Measurements from ENCODE around the gene DAB2. TPM values are rescaled to one million over a fixed set of nuclear protein-coding genes. Genes with fewer than 3 reads are reported as not detected.

Gene DAB2
- total RNA-seq, 4 donors from 2014 or later: 7.2 to 18.5 (median 16.3) TPM

GRCh38 chr5:39469777-39470415 is 45.1 kb upstream of the DAB2 start:
- peaks cover 0 to 6% (median 0%) of the 10 kb centered on the region in 3 donors for H3K27me3 ChIP-seq
- no peak for TF ChIP-seq POLR2A (IDR thresholded peaks at IDR 0.05)
- TF ChIP-seq CTCF (IDR thresholded peaks at IDR 0.05 in 4 of 5, conservative IDR thresholded peaks at IDR 0.05 in 1 of 5): no peak
- ATAC-seq (no peak), DNase-seq (no peak)
- no peak overlapping the region for H3K27ac ChIP-seq
- H3K9me3 ChIP-seq: no peaks in the 10 kb centered on the region
- in situ Hi-C loops (cut with MboI; ENCODE audit: low sequenced_read_pairs in 4 of 4) (no loop called here), intact Hi-C loops (cut with DNase I; ENCODE audit: low total_unique reads) (no loop called here)
- peaks cover 0 to 4% of the 10 kb centered on the region in 2 donors for H3K4me1 ChIP-seq
- H3K4me3 ChIP-seq: no peak overlapping the region
- no peaks in the 10 kb centered on the region for H3K36me3 ChIP-seq

DNA sequence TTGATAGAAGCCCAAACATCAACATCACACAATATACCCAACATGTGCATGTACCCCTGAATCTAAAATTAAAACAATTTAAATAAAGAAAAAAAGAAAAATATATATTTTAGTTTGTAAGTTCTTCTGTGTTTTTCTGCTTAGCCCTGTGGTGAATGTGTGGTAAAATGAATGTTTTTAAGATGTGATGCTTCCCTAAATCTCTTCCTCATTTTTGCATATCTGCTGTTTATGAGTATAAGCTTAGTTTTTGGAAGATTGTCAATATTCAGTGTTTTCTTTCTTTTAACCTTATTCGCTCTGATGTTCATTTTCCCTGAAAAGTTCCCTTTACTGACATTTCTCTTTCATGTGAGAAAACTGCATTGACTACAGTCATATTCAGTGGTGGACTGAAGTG is 44.4 kb upstream of the DAB2 start:
- DNase-seq (no peak), ATAC-seq (no peak)
- Histone ChIP-seq H3K27me3 (peaks cover 0 to 6% (median 0%) of the 10 kb centered on the region in 3 donors), H3K27ac (no peak overlapping the region), H3K9me3 (no peaks in the 10 kb centered on the region), H3K4me1 (peaks cover 0 to 4% of the 10 kb centered on the region in 2 donors), H3K4me3 (no peak overlapping the region), H3K36me3 (no peaks in the 10 kb centered on the region)
- intact Hi-C loops (cut with DNase I; ENCODE audit: low total_unique reads) (no loop called here), in situ Hi-C loops (cut with MboI; ENCODE audit: low sequenced_read_pairs in 4 of 4) (no loop called here)
- no peak for TF ChIP-seq CTCF (IDR thresholded peaks at IDR 0.05 in 4 of 5, conservative IDR thresholded peaks at IDR 0.05 in 1 of 5)
- no peak for TF ChIP-seq POLR2A (IDR thresholded peaks at IDR 0.05)

DNA sequence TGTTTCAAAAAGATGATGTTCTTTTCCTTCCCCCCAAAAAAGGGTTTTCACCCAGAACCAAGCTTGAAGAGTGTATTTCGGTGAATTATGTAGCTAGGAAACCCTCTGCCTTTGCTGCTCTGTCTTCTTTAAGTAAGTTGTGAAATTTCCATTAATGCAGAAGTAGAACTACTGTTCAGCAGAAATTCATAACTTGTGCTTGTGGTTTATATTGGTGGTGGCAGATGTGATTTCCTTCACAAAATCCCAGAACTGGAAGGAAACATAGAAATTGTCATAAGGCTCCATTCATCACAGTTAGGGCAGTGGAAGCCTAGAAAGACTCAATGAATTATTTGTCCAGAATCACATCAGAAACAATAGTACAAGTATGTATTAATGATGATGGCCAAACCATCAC is 42.1 kb upstream of the DAB2 start:
- no peaks in the 10 kb centered on the region for H3K9me3 ChIP-seq
- peaks cover 0 to 6% (median 0%) of the 10 kb centered on the region in 3 donors for H3K27me3 ChIP-seq
- in situ Hi-C loops (cut with MboI; ENCODE audit: low sequenced_read_pairs in 4 of 4): no loop called here
- no peak for DNase-seq
- intact Hi-C loops (cut with DNase I; ENCODE audit: low total_unique reads): no loop called here
- H3K36me3 ChIP-seq: no peaks in the 10 kb centered on the region
- peaks cover 0 to 4% of the 10 kb centered on the region in 2 donors for H3K4me1 ChIP-seq
- TF ChIP-seq POLR2A (IDR thresholded peaks at IDR 0.05): no peak
- TF ChIP-seq CTCF (IDR thresholded peaks at IDR 0.05 in 4 of 5, conservative IDR thresholded peaks at IDR 0.05 in 1 of 5): no peak
- no peak overlapping the region for H3K27ac ChIP-seq
- no peak overlapping the region for H3K4me3 ChIP-seq
- no peak for ATAC-seq

DNA sequence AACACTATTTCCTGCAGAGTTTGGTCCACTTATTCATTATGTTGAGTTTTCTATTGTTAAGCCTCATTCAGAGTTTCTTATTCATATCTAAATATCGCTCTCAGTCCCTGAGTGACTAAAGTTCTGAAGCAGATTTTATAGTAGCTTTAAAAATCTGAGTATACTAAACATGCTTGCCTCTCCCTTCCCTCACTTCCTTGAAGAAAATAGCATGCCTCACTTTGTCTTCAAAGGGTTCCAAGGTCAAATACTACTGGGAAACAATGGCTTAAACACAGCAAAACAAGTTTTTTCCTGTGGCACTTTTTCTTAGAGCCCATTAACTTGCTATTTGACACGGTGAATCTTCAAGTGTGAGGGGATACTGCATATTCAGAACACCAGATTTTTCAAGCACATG is 41.1 kb upstream of the DAB2 start:
- Histone ChIP-seq H3K9me3 (no peaks in the 10 kb centered on the region), H3K4me3 (no peak overlapping the region), H3K27ac (no peak overlapping the region), H3K4me1 (peaks cover 0 to 4% of the 10 kb centered on the region in 2 donors), H3K36me3 (no peaks in the 10 kb centered on the region), H3K27me3 (peaks cover 0 to 6% (median 0%) of the 10 kb centered on the region in 3 donors)
- DNase-seq: no peak
- intact Hi-C loops (cut with DNase I; ENCODE audit: low total_unique reads) (no loop called here), in situ Hi-C loops (cut with MboI; ENCODE audit: low sequenced_read_pairs in 4 of 4) (no loop called here)
- TF ChIP-seq POLR2A (IDR thresholded peaks at IDR 0.05) (no peak), CTCF (IDR thresholded peaks at IDR 0.05 in 4 of 5, conservative IDR thresholded peaks at IDR 0.05 in 1 of 5) (no peak)
- ATAC-seq: no peak

DNA sequence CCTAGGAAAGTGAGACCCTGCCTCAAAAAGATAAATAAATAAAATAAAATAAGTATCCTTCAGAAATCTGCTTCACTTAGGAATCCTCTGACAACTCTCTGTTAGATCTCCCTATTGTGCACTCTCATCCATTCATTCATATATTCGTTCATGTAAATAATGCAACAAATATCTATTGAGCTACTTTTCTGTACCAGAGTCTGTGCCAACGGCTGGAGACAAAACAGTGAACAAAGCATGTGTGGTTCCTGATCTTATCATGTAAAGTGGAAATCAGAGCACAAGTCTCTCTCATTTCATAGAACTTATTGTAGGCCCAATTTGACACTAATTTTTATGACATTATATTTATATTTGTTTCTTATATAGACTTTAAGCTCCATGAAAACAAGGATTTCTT is 40.3 kb upstream of the DAB2 start:
- TF ChIP-seq CTCF (IDR thresholded peaks at IDR 0.05 in 4 of 5, conservative IDR thresholded peaks at IDR 0.05 in 1 of 5): no peak
- no peak for TF ChIP-seq POLR2A (IDR thresholded peaks at IDR 0.05)
- no peak for ATAC-seq
- no peak for DNase-seq
- Histone ChIP-seq H3K27me3 (peaks cover 0 to 6% (median 0%) of the 10 kb centered on the region in 3 donors), H3K27ac (no peak overlapping the region), H3K36me3 (no peaks in the 10 kb centered on the region), H3K4me1 (peaks cover 0 to 4% of the 10 kb centered on the region in 2 donors), H3K9me3 (no peaks in the 10 kb centered on the region), H3K4me3 (no peak overlapping the region)
- intact Hi-C loops (cut with DNase I; ENCODE audit: low total_unique reads): no loop called here
- in situ Hi-C loops (cut with MboI; ENCODE audit: low sequenced_read_pairs in 4 of 4): no loop called here

Measured in gastrocnemius medialis (tissue), 4 donors.